ENCODE measurements around the gene DISP3.

Gene DISP3

GRCh38 chr1:11538886-11539285 lies 59.9 kb downstream of the DISP3 start:
- in situ Hi-C loops (cut with MboI; ENCODE audit: low sequenced_read_pairs) = no loop called here

GRCh38 chr1:11539850-11540772 lies 61.2 kb downstream of the DISP3 start:
- in situ Hi-C loops (cut with MboI; ENCODE audit: low sequenced_read_pairs) = no loop called here

DNA sequence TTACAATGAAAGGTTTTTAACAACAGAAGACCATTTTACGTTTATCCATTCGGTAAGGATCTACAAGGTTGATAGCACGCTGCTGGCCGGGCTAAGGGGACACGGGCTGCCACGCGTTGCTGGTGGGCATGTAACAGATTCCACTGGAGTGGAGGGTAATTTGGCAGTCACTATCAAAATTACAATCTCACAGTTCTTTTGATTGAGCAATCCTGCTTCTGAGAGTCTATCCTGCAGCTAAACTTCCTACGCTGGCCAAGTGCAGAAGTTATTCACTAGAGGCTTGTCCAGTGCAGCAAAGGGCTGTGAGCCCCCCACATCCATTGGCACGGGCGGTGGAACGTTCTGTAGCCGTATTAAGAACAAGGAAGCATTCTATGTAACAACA lies 61.8 kb downstream of the DISP3 start:
- in situ Hi-C loops (cut with MboI; ENCODE audit: low sequenced_read_pairs) = no loop called here

GRCh38 chr1:11541236-11541635 lies 62.3 kb downstream of the DISP3 start:
- in situ Hi-C loops (cut with MboI; ENCODE audit: low sequenced_read_pairs) = no loop called here

DNA sequence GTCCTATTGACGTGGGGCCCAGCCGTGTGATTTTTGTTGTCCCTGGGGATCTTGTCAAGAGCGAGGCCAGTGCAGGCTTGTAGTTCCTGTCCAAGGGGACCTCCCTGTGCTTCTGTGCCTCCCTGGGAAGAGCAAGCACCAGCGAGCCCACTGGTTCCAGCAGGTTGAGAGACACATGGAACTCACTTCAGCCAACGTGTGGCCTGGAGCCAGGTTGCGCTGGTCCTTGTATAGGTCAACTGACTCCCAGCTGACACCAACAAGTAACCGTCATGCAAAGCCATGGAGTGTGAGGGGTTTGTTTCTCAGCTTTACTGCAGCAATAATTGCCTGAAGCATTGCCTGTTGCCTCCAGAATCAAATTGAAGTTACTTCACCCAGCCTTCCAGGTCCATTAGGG lies 63.0 kb downstream of the DISP3 start:
- in situ Hi-C loops (cut with MboI; ENCODE audit: low sequenced_read_pairs) = no loop called here

DNA sequence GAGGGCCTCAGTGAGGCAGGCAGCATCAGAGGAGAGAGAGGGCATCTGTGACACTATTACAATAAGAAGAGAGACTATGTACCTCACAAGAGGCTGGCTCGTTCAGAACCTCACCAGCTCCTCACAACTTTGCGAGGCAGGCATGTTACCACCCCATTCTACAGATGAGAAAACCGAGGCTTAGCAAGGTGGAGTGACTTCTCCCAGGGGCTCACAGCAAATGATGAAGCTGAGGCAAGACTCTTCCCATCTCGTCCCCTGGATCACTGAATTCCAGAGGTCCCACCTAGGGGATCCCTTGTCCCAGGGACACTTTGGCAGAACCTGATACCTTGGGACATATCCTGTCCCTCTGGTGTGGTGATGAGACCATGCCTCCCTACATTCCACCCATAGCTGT lies 64.4 kb downstream of the DISP3 start:
- in situ Hi-C loops (cut with MboI; ENCODE audit: low sequenced_read_pairs) = no loop called here

DNA sequence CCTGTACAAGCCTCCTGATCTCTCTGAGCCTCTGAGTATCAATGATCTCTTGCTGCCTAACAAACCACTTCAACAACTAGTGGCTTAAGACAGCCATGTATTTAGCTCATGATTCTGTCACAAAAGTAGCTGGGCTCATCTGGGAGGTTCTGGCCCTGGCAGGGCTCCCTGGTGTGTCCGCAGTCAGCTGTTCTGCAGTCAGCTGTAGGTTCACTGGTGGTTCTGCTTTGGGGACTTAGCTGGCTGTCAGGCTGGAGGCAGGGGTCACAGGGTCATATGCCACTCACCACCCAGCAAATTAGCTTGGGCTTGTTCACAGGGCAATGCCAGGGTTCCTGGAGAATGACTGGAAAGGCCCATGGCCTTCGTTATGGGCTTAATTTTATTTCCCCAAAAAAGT lies 64.8 kb downstream of the DISP3 start:
- in situ Hi-C loops (cut with MboI; ENCODE audit: low sequenced_read_pairs) = no loop called here

DNA sequence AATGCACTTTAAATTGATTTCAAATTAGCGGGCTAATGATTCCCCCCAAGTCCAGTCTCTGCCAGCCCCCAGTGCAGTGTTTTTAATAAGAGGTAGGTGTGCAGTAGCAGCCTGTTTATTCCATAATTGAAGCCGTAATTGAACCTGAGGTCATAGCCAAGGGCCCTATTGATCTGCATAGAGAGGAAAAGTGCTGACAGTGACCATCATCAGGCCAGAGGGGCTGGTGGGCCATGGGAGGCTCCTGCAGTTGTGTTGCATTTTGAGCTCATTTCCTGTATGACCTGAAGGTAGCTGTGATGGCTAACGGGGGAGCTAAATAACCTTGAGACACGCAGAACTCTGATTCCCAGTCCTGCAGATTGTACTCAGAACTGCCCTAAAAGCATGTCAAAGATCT lies 67.5 kb downstream of the DISP3 start:
- in situ Hi-C loops (cut with MboI; ENCODE audit: low sequenced_read_pairs) = no loop called here

DNA sequence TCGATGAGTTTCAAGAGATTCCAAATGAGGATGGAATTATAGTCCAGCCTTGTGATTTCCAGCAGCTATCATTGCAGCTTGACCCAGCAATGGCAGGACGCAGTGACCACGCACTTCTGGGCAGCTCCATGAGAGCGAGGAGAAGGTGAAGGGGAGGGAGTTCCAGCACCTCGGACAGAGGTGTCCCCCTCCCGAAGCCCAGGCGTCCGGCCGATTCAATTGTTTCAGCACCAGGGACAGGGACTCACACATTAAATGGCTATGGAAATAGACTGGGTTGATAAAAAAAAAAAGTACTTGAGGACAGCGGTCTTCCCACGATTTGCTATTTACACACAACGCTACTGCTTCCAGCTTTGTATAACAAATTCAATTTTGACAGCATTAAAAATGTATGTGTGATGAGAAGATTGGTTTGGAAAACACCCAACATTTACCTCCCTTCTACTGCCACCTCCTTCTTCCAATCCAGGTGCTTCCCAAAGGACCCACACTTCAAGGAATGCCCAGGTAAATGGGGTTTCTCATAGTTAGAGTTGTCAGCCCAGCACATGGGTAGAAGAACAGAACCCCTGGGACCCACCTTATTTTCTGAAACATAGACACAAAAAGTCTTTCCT lies 71.8 kb downstream of the DISP3 start:
- in situ Hi-C loops (cut with MboI; ENCODE audit: low sequenced_read_pairs) = no loop called here

DNA sequence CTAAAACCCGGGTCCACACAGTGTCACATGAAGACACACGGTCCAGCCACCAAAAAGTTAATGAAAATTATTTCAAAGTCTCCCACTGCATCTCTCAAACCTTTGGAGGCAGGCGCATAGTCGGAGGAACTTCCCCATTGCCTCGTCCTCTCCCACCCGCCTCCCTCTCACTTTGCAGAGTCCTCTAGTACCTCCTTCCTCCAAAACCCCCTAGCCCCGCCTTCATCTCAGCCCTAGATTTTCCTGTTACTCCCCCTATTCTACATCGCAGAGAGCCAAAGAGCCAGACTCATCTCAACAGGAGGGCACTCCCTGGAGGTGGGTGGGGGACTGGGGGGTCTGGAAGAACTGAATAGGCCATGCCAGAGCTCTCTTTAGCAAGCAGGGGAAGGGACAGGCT lies 79.3 kb downstream of the DISP3 start:
- in situ Hi-C loops (cut with MboI; ENCODE audit: low sequenced_read_pairs) = no loop called here

- in situ Hi-C loops (cut with MboI; ENCODE audit: low sequenced_read_pairs) = no loop called here
These were observed 80.1 kb downstream of the DISP3 start for GRCh38 chr1:11558871-11559590.

GRCh38 chr1:11559591-11559970 lies 80.6 kb downstream of the DISP3 start:
- in situ Hi-C loops (cut with MboI; ENCODE audit: low sequenced_read_pairs) = no loop called here

DNA sequence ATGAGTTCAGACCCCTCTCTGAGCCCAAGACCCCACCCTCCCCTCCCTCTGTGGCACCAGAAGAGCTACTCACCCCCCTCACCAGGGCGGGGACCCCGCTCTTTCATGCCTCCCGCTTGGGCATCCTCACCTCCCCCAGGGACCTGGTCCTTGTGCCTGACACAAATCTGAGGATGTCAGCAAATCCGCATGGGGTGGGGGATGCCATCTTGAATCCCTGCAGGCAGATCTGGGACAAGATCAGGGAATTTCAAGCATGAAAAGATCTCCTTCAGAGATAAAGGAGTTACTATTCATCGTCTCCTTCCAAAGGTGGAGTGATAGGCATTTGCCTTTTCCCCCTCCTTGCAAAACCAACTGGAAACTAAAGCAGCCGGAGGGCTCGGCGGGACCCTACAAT lies 81.1 kb downstream of the DISP3 start:
- in situ Hi-C loops (cut with MboI; ENCODE audit: low sequenced_read_pairs) = no loop called here

DNA sequence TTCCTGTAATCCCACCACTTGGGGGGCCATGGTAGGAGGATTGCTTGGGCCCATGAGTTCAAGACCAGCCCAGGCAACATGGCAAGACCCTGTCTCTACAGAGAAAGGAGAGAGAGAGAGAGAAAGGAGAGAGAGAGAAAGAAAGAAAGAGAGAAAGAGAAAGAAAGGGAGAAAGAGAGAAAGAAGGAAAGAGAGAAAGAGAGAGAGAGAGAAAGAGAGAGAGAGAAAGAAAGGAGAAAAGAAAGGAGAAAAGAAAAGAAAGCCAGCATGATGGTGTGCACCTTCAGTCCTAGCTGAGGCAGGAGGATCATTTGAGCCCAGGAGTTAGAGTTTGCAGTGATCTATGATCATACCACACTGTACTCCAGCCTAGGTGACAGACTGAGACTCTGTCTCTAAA lies 82.8 kb downstream of the DISP3 start:
- in situ Hi-C loops (cut with MboI; ENCODE audit: low sequenced_read_pairs) = no loop called here

DNA sequence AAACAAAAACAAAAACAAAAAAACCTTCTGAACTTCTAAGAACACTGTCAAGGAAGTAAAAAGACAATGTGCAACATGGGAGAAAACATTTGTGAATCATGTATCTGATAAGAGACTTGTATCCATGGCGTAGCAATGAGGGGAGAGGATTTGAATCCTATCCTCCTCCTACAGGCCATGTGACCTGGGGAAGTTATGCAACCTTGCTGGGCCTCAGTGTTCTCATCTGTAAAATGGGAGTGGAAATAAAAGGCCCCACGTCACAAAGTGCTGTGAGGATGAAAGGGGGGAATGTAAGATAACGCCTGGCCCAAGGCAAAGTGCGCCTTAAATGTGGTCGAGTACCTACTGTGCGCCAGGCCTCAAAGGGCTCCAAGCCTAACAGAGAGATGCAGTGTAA lies 83.7 kb downstream of the DISP3 start:
- in situ Hi-C loops (cut with MboI; ENCODE audit: low sequenced_read_pairs) = no loop called here

DNA sequence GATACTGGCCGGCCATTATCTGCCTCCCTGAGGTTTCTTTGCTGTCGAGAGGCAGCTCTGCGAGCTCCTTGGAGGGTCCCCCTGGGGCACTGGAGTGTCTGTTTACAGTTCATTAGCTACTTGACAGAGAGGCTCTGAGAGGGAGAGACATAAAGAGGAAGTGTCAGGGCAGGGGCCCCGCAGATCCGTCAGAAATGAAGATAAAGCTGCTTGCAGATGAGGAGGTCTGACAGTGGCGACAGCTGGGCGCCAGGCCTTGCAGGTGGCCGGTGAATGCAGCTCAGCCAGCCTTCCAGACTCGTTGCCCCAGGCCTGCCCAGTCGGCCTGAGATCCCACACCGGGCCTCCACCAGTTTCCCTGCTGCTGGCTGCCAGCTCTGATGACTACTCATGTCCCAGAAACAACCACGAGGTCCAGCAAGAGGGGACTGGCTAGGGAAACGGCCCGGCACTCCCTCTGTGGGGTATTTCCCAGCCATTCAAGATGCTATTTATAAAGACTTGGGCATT lies 84.7 kb downstream of the DISP3 start:
- in situ Hi-C loops (cut with MboI; ENCODE audit: low sequenced_read_pairs) = no loop called here

GRCh38 chr1:11564237-11564636 lies 85.3 kb downstream of the DISP3 start:
- in situ Hi-C loops (cut with MboI; ENCODE audit: low sequenced_read_pairs) = no loop called here

DNA sequence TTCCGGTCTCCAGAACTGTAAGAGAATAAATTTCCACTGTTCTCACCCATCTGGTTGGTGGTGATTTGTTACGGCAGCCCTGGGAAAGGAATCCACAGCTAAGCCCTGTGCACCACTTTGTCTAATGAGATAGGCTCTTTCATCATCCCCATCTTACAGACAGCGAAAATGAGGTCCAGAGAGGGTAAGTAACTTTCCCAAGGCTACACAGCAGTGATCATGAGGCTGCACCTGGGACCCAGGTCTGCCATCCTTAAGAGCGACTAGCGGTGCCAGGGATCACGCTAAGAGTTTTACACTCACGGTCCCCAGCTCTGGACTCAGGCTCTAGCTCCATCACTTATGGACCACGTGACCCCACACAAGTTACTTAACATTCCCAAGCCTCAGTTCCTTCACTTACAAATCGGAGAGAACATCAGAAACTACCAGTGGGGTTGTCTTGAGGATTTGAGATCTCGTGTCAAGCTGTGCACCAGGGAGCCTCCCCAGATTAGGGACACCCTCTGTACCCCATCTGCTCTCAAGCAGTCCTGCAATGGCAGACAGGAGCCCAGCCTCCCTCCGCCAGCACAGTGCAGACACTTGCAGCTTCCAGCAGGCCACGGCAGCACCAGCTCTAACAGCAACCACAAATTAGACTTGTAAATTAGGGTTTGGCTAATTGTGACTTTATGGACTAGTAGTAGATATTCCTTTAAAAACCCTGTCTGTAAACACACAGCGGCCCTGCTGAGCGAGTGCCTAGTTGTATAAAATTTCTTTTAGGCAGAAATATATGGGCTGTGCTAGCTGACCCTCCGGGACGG lies 87.3 kb downstream of the DISP3 start:
- in situ Hi-C loops (cut with MboI; ENCODE audit: low sequenced_read_pairs) = no loop called here

DNA sequence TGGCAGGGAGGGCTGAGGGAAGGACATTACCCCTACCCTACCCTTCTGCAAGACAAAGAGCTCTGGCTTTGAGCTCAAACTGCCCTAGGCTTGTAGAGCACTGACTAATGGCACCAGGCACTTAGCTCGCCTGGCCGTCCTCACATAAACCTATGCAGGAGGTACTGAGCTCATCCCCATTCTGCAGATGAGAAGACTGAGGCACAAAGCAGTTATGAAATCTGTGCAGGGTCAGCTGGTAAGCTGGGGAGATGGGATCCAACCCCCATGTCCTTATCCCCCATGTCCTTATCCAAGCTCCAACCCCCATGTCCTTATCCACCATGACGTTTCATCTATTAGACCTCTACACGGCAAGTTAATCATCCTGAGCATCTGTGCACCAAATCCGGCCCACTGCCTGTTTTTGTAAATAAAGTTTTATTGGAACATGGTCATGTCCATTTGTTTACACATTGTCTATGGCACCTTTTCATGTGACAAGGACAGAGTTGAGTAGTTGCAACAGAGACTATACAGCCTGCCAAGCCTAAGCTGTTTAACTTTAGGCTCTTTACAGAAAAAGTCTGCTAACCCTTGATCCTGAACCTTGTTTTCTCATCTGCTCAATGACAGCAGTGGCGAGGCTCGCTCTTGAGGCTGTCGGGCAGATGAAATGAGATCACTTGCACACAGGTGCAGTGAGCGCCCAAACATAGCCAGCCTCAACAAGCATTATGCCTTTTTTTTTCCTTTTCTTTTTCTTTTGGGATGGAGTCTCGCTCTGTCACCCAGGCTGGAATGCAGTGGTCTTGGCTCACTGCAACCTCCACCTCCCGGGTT lies 88.5 kb downstream of the DISP3 start:
- in situ Hi-C loops (cut with MboI; ENCODE audit: low sequenced_read_pairs) = no loop called here

DNA sequence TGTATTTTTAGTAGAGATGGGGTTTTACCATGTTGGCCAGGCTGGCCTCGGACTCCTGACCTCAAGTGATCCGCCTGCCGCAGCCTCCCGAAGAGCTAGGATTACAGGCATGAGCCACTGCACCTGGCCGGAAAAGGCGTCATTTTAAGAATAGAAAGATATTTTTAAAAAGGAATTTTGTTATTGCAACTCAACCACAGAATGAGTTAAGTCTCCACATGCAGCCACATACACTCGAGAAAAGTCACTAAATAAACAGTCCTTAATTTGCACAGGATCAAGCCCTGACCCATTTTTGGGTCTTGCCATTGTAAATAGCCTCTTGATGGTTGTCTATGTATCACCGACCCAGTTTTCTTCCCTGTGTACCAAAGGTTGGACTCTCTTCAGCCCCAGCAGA lies 89.7 kb downstream of the DISP3 start:
- in situ Hi-C loops (cut with MboI; ENCODE audit: low sequenced_read_pairs) = no loop called here
